NK-92 treated with Interleukin-12 subunit alpha and Interleukin-12 subunit beta, amount 100 ng/mL, for 24 hours (cell line): Measurements from ENCODE around the gene SLC37A4.
"Not testable (repeated sequence)": the region's sequence is repeated elsewhere in the genome, so short reads cannot be mapped to it uniquely, and the experiment has no call there.

Source experiments
- DNase-seq: peaks from one replicate; lab custom pipeline; 2025; lab: John Stamatoyannopoulos, UW

The SLC37A4 gene

GRCh38 chr11:119017377-119017776 lies 13.3 kb downstream of the SLC37A4 start:
- DNase-seq, result not testable (repeated sequence)

DNA sequence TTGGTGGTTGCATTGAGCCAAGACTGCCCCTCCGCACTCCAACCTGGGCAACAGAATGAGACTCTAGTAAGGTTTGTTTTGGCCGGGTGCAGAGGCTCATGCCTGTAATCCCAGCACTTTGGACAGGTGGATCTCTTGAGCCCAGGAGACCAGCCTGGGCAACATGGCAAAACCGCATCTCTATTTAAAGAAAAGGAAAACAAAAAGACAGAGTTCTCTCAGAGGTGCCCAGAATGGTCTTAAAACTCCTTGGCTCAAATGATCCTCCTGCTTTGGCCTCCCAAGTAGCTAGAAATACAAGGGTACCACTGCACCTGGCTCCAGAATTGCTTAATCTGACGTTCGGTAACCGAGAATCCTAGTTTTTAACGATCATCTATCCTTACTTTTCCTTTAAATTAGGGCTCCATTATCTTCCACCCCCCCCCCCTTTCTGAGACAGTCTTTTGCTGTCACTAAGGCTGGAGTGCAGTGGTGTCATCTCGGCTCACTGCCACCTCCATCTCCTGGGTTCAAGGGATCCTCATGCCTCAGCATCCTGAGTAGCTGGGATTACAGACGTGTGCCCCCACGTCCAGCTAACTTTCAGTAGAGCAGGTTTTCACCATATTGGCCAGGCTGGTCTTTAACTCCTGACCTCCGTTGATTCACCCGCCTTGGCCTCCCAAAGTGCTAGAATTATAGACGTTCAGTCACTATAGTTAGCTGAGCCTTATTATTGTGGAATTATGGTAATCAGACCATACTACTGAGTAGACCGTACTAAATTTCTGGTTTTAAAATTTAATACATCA lies 14.3 kb downstream of the SLC37A4 start:
- DNase-seq, result no peak

DNA sequence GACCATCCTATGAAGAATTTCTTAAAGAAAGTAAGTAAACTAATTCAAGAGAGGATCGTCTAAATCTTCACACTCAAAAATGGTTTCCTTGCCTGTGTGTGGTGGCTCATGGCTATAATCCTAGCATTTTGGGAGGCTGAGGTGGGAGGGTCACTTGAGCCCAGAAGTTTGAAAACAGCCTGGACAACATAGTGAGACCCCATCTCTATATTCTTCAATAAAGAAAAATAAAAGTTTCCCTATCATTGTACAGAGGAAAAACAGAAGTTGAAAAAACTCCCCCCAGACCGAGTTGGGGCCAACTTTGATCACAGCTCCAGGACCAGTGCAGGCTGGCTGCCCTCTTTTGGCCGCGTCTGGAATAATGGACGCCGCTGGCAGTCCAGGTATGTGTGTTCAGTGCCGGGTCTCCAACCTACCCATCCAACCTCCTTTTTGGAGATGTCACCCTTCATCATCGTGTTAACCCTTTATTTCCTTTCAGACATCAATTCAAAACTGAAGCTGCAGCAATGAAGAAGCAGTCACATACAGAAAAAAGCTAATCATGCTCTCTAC lies 15.5 kb downstream of the SLC37A4 start:
- DNase-seq, result no peak

DNA sequence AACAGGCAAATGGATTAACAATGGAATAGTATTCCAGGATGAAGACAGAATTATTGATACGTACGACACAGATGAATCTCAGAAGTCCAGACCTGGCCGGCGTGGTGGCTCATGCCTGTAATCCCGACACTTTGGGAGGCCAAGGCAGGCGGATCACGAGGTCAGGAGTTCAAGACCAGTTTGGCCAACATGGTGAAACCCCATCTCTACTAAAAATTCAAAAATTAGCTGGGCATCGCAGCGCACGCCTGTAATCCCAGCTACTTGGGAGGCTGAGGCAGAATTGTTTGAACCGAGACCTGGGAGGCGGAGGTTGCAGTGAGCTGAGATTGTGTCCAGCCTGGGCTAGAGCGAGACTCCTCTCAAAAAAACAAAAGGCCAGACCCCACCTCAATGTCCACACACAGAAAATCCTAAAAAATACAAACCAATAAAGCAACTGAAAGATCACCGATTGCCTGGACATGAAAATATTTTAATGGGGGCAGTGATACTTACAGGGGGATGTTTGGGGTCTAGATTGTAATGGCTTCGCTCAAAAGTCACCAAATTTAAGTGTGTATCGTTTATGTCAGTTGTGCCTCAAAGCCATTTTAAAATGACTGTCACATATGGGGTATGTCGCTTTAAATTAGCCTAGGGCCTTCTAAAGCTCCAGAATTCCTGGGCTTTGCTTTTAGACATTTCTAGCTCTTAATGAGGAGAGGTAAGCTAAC lies 16.3 kb downstream of the SLC37A4 start:
- no peak for DNase-seq

GRCh38 chr11:119012629-119013170 lies 18.0 kb downstream of the SLC37A4 start:
- no peak for DNase-seq

DNA sequence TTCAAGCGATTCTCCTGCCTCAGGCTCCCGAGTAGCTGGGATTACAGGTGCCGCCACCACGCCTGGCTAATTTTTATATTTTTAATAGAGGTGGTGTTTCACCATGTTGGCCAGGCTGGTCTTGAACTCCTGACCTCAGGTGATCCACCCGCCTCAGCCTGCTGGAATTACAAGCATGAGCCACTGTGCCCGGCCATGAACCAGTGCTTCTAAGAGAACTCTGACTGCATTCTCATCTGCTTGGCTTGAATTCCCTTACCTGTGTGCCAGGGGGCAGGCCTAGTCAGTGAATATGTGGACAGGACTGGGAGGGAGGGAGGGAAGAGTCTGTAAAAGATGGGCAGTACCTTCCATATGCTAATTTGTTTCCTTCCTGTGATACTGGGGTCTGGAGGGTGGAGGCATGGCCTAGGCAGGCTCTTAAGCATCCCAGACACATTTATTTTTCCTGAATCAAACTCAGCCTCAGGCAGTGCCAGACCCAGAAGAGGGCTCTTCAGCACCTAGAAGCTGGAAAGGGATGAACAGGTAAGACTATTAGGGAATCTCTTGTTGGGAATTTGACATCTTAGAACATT lies 19.1 kb downstream of the SLC37A4 start:
- DNase-seq, result no peak

GRCh38 chr11:119006656-119007055 lies 24.0 kb downstream of the SLC37A4 start:
- DNase-seq, result no peak

GRCh38 chr11:119000906-119001305 lies 29.8 kb downstream of the SLC37A4 start:
- DNase-seq, result no peak

DNA sequence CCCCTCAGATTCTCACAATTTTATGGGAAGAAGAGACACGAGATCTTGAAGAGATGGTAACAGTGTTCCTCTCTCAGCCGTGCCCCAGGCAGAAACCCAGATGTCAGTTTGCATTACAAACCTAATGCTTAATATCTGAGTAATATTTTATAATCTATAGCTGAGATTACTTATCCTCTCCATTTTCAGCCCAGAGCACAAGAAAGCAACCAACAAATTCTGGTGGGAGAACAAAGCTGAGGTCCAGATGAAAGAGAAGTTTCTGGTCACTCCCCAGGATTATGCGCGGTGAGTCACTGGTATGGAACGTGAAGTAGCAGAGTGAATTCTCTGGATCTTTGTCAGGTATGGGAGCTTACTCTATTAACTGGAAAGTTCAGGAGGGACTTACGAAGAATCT lies 31.9 kb downstream of the SLC37A4 start:
- DNase-seq, result no peak

- no peak for DNase-seq
Observed at GRCh38 chr11:118998388-118998717, 32.3 kb downstream of the SLC37A4 start.

- DNase-seq, result peak; percentile 95
Observed at GRCh38 chr11:118997627-118998387, 32.9 kb downstream of the SLC37A4 start, which contains the start of gene CENATAC. Gene CENATAC, plus strand, starts transcription at chr11:118998138. Its CDS starts 60 bp downstream, at chr11:118998198.

- DNase-seq, result no peak
Observed at GRCh38 chr11:118996926-118997626, 33.6 kb downstream of the SLC37A4 start.

DNA sequence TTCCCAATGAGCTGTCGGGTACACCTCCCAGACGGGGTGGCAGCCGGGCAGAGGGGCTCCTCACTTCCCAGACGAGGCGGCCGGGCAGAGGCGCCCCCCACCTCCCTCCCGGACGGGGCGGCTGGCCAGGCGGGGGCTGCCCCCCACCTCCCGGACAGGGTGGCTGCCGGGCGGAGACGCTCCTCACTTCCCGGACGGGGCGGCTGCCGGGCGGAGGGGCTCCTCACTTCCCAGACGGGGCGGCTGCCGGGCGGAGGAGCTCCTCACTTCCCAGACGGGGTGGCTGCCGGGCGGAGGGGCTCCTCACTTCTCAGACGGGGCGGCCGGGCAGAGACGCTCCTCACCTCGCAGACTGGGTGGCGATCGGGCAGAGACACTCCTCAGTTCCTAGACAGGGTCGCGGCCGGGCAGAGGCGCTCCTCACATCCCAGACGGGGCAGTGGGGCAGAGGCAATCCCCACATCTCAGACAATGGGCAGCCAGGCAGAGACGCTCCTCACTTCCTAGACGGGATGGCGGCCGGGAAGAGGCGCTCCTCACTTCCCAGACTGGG lies 39.1 kb downstream of the SLC37A4 start:
- not testable (repeated sequence) for DNase-seq

DNA sequence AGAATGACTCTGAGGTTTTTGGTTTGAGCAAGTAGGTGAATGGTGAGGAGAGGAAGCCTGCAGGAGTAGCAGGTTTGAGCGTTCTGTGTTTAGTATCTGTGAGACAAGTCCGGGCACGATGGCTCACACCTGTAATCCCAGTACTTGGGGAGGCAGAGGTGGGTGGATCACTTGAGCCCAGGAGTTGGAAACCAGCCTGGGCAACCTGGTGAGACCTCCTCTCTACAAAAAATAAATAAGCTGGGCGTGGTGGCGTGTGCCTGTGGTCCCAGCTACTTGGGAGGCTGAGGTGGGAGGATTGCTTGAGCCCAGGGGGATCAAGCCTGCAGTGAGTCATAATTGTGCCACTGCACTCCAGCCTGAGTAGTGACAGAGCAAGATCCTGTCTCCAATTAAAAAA lies 42.4 kb downstream of the SLC37A4 start:
- DNase-seq, result no peak

DNA sequence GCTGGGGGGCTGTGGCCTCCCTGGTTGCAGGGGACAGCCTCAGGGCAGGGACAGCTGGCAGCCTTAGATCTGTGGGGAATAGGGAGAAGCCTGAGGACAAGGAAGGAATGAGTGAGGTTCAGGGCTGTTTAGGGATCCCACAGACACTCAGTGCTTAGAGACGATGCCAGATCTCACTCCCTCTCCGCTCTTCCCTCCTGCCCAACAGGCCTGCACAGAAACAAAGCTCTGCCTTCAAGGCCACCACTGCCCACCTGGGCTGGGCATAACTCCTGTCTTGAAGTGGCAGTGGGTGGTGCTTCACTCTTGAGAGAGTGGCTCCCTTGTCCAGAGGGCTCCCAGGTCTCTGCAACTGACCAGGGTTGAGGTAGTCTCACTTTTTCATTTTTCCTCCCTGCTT lies 45.9 kb downstream of the SLC37A4 start:
- no peak for DNase-seq

GRCh38 chr11:118984337-118984736 lies 46.3 kb downstream of the SLC37A4 start:
- DNase-seq, result not testable (repeated sequence)

GRCh38 chr11:118980191-118980881 lies 50.3 kb downstream of the SLC37A4 start:
- DNase-seq, result no peak

GRCh38 chr11:118979434-118979833 lies 51.2 kb downstream of the SLC37A4 start:
- DNase-seq, result no peak

GRCh38 chr11:118975771-118976709 lies 54.6 kb downstream of the SLC37A4 start:
- DNase-seq, result no peak
